Choroid plexus epithelial cell (primary cell): ENCODE measurements around the gene TGIF2.
A peak's percentile ranks its signal among the peaks of the same experiment; 100 is the strongest.

Experiments
- DNase-seq: peaks from one replicate; pipeline ENCODE4 v3.0.0-alpha.2; 2010; ENCODE audit warnings: low read depth
- H3K4me3 ChIP-seq: 2 replicates; pipeline ENCODE4 v1.5.1; 2011; ENCODE audit warnings: low read depth, mild to moderate bottlenecking, control low read depth, low read length, moderate library complexity
- CTCF ChIP-seq: conservative IDR thresholded peaks from 2 replicates; pipeline ENCODE4 v1.5.1; 2011; ENCODE audit warnings: low read depth, mild to moderate bottlenecking, control low read depth, inconsistent platforms, low read length, moderate library complexity

The TGIF2 gene

GRCh38 chr20:36582821-36583220 lies 9.4 kb downstream of the TGIF2 start:
- no peak for TF ChIP-seq CTCF
- no peak for DNase-seq
- no peak overlapping the region for H3K4me3 ChIP-seq

GRCh38 chr20:36584018-36584481 lies 10.7 kb downstream of the TGIF2 start:
- no peak overlapping the region for H3K4me3 ChIP-seq
- DNase-seq: no peak
- TF ChIP-seq CTCF: no peak

- no peak for DNase-seq
- no peak for TF ChIP-seq CTCF
- H3K4me3 ChIP-seq: no peak overlapping the region
Observed at GRCh38 chr20:36585410-36586125, 12.2 kb downstream of the TGIF2 start.

- no peak for DNase-seq
- H3K4me3 ChIP-seq: no peak overlapping the region
- TF ChIP-seq CTCF: no peak
Observed at GRCh38 chr20:36587388-36588070, 14.1 kb downstream of the TGIF2 start.

- H3K4me3 ChIP-seq: no peak overlapping the region
- TF ChIP-seq CTCF: no peak
- DNase-seq: no peak
Observed at GRCh38 chr20:36591281-36591680, 17.9 kb downstream of the TGIF2 start.

- DNase-seq: peak; percentile 57
- TF ChIP-seq CTCF: peak; percentile 53
- H3K4me3 ChIP-seq: no peak overlapping the region
Observed at GRCh38 chr20:36591854-36592641, 18.7 kb downstream of the TGIF2 start.
